Fibroblast of skin of right biceps (primary cell): Measurements from ENCODE around the gene F8.

Experiments used
- DNase-seq: peaks from one replicate; pipeline ENCODE4 v3.0.0-alpha.2; 2013

F8 gene

GRCh38 chrX:154809939-154810665 is 212.4 kb downstream of the F8 start:
- no peak for DNase-seq

- no peak for DNase-seq
Observed at GRCh38 chrX:154806837-154807501, 215.6 kb downstream of the F8 start.

GRCh38 chrX:154805696-154806091 is 216.8 kb downstream of the F8 start:
- peak; percentile 30 for DNase-seq

- DNase-seq = peak; percentile 65
Observed at GRCh38 chrX:154804957-154805695, 217.4 kb downstream of the F8 start, which contains the start of gene MPP1. TSS of gene MPP1 (minus strand) at chrX:154805485. CDS start at chrX:154805373, 112 bp downstream.

- DNase-seq = no peak
Observed at GRCh38 chrX:154804261-154804956, 218.1 kb downstream of the F8 start.

GRCh38 chrX:154802947-154803346 is 219.6 kb downstream of the F8 start:
- no peak for DNase-seq

GRCh38 chrX:154800478-154801210 is 221.9 kb downstream of the F8 start:
- DNase-seq = no peak

GRCh38 chrX:154799556-154800348 is 222.8 kb downstream of the F8 start:
- DNase-seq = no peak

- no peak for DNase-seq
Observed at GRCh38 chrX:154797006-154797405, 225.5 kb downstream of the F8 start.

- DNase-seq = no peak
Observed at GRCh38 chrX:154795016-154795415, 227.5 kb downstream of the F8 start.

- DNase-seq = no peak
Observed at GRCh38 chrX:154793084-154793795, 229.3 kb downstream of the F8 start.

GRCh38 chrX:154791939-154792338 is 230.6 kb downstream of the F8 start:
- no peak for DNase-seq

GRCh38 chrX:154791467-154791866 is 231.1 kb downstream of the F8 start:
- DNase-seq = no peak
